ELF-1 (cell line): ENCODE results near the gene DBH.

ENCODE experiments used
- DNase-seq: peaks from one replicate; pipeline ENCODE4 v3.0.0-alpha.2; 2016; ENCODE audit warnings: low read depth, low spot score

DBH gene

DNA sequence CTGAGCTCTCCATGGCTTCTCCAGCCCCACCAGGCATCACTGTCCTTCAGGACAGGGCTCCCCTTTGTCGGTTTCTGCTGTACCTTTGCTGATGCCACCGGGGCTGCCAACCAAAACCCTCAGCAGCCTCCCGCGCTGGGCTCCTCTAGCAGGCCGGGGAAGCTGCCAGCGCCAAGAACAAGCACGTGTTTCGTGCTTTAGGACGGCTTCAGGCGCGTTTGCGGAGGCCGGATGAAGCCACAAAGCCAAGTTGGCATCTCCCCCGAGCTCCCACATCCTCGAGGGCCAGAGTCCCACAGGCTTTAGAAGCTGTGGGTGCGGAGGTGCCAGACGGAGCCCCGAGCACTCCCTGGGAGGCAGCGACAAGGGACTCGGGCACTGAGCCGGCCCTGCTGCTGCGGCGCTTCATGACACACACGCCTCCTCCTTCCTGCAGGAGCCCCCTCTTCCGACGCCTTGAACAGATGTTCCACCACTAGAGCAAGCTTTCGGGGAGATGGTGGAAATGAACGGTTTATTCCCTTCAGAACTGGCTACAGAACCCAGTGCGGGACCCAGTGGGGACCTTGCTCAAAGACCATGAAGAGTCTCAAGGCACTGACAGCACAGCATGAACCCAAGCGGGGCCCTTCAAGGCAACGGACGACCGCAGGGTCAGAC, 65.3 kb downstream of the DBH start:
- DNase-seq, result no peak

DNA sequence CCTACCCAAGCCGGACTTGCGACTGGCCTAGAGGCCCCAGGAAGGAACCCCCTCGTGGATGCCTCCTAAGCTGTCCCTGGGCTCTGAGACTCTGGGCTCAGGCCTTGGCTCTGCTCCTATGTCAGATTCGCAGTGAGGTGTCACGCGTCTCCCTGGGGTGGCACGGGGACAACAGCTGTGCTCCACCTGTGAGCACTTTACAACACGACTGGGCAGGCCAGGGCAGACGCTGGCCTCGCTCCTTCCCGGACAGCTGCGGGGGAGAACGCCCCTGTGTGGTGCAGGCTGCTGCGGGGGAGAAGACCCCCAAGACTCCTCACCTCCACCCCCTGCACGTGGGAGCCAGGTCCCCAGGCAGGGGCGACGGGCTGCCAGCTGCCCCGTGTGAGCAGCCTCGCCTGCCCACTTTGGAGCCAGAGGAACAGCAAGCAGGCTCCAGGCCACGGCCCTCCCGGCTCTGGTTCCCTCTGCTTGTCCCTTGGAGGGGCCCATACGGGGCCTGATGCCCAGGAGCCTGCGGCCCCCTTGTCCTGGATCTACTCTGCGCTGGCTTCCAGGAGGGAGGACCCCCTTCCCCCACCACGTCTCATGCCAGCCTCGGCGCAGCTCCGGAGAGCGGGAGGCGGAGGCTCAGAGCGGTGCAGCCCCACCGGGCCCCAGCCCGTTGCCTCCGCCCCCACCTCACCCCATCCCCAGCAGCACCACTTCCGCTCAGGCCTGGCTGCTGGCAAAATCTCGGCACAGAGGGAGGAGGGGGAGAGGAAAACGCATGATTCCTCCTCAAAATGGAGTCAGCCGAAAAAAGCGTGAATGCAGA, 66.0 kb downstream of the DBH start:
- DNase-seq, result no peak

DNA sequence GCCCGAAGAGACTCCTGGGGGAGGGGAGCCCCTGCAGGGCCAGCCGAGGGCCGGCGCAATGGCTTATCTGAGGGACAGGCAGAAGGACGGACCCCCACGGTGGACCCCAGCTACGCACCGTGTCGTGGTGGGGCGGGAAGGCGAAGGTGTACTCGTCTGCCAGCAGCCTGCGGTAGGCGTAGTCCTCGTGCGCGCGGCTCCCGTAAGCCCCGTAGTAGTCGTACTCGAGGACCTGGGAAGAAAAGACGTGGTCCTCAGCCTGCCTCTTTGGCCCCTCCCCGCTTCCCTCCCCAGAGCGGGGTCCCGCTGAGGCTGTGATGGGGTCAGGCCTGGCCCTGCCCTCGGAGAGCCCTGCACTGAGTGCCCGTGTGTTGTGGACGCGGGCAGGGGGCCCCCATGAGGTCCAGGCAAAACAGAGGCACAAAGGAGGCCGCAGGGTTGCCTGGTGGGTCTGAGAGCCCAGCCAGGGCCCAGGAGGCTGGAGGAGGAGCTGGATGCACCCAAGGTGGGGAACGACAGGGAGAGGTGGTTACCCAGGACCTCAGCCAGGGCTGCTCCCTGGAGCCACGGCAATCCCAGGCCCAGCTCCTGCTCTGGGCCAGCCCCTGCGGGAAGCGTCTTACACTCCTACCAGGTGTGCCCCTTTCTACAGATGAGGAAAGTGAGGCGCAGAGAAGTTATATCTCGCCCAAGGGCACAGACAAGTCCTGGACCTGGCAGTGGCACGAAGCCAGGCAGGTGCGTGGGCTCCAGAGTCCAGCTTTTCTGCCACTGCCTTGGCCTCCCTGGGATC, 66.8 kb downstream of the DBH start:
- no peak for DNase-seq

DNA sequence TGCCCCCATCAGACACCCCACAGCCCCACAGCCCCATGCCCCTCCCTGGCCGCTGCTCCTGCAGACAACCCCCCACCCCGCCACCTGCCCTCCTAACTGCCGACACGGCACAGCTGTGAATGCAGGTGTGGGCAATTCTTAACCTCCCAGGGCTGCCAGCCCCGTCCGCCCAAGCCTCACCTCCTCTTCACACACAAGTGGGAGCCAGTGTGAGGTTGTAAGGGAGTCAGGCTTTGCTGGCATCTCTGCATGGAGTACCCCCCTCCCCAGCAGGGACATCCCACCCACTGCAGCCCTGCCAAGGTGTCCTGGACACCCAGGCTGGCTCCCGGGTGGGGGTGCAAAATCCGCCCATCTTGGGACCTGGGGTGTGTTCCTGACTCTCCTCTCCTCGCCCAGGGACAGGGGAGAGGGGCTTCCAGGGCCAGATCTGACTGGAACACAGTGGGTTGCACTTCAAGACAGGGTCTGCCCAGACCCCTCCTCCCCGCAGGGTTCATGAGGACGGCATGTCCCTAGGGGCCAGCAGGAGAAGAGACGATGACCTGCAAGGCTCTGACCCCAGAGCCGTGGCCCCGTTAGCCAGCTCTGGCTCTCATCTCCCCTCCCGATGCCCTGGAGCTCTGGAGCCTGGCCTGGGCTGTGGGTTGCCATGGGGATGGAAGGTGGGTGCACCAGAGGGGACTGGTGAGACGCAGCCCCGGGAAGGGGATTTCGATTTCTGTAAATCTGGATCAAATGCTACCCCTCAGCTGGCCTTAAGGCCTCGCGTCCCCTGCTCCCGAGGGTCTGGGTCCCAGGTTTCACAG, 67.6 kb downstream of the DBH start:
- no peak for DNase-seq

DNA sequence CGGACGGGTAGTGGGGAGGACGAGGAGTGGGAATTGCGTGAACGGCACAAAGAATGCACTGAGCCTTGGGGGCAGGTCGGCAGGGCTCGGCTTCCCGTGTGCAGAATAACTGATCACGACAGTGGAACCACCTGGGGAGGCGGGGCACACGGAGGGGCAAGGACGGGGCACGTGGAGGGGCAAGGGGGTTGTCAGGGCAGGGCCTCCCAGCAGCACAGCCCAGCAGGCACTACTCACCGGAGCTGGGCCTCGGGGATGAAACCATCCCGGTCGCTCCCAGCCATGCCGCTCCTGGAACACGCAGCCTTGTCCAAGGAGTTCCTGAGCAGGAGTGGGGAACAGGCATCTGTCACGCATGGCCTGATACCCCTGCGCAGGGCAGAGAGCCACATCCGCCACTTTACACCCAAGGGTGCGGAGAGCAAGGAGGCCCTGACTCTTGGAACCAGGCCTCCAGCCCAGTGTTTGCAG, 68.6 kb downstream of the DBH start:
- no peak for DNase-seq

DNA sequence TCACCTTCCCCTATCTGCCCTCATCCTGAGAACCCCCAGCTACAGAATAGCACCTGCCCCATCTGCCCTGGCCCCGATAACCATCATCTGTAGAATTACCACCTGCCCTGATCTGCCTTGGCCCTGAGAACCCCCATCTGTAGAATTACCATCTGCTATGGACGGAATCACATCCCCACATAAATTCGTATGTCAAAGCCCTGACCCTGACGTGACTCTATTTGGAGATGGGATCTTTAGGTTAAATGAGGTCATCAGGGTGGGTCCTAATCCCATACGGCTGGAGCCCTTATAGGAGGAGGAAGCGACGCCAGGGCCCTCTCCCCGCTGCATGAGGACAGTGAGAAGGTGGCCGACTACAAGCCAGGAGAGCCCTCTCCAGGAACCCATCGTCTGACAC, 69.4 kb downstream of the DBH start:
- DNase-seq, result no peak

DNA sequence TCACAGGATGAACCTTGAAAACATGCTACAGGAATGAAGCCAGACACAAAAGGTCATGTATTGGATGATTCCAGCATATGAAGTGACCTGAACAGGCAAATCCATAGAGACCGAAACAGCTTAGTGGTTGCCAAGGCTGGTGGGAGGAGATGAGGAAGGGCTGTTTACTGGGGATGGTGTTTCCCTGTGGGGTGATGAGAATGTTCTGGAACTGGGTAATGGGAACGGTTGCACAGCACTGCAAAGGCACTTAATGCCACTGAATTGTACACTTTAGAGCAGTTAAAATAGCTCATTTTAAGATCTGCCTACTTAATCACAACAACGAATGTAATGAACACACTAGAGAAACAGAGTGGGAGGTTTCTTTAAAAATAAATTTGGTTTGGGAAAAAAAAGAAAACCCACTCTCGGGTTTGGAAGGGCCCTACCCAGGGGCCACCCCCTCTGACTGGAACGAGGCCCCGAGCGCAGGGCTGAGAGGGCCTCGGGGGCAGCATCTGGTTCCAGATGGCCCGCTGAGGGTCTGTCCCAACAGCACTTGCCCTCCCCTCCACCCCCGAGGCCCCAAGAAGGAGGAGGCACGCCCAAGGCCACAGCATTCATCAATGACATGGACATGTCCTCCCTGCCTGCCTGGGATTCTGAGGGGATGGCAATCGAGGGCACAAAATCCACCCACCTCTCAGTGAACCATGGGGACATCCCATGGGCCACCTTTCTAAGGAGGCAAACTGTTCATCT, 70.3 kb downstream of the DBH start:
- DNase-seq, result no peak

DNA sequence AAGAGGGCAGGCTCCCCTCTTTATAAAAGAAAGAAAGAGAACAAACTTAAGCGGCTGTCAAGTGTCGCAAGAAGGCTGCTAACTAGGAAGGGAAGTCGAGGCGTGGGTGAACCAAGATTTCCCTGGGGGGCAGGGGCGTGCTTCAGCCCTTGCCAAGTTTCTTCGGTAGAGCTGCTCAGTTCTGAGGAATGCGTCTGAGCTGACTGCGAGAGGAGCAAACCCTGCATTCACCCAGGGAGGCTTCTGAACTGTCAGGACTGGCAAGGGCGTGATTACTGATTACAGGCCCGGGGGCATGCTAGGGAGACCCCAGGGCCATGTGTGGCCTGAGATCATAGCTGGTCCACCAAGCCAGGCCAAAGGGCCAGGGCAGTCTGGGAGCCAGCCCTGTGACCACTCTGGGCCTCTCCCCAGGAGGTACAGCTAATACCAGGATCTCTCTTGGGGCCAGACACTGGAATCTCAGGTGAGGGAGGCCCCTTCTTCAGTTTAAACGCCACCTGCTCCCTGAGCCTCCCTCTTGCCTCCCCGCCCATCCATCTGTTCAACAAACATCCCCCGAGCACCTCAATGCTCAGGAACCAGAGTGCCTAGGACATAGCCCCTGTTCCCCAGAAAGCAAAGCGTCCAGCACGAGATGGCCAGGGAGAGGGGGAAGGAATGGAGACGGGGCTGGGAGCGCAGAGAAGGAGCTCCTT, 71.1 kb downstream of the DBH start:
- DNase-seq, result no peak

DNA sequence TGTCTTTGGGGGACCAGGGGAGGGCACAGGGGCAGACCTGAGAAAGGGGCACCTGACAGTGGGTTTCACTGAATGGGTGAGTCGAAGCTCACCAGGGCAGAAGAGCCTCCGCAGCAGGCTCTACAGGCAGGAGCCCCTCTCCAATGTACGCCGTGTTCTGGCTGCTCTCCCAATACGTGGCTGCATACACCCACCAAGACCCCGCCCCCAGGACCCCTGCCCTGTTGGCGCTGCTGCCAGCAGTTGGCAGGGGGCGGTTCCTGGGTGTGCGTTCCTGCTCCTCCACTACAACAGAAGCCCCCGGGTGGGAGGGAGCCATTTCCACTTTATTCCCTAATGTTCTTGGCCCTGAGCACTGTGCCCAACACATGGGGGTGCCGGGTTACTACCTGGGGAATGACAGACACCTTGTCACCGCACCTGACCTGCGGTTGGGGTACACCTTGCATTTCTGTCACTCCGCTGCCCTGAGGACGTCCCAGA, 71.6 kb downstream of the DBH start:
- DNase-seq, result no peak

DNA sequence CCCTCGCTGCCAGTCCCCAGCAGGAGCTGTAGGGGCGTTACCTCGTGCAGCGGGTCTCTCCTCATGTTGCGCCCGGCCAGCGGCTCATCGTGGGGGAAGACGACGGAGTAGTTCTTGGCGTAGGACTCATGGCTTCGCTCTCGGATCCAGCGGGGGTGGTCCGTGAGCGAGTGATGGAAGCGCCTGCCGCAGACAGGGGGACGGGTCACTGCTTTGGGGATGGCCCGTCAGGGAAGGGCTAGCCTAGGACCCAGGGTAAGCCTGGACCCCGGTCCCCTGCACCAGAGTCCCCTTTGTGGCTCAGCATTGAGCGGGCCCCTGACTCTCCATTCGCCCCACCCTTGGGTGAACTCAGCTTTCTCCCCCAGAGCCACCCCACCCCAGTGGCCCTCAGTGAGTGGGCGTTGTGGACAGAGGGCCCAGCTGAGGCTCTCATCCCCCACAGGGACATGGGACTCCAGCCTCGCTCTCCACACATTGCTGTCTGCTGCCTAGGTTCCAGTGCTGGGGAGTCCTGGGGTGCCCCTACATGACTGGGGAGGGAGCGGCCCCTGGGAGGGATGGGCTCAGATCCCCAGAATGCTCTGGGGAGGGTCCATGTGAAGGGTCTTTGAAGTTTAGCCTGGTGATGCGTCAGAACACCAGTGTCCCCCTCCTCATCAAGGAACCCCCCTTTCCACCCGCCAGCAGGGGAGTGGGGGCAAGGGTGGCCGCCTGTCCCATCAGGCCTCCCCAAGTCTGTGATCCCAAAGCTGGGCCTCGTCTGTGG, 72.3 kb downstream of the DBH start:
- no peak for DNase-seq
